Fibroblast of gingiva (primary cell): ENCODE measurements around the gene CRACDL.
"Not testable (repeated sequence)": the region's sequence is repeated elsewhere in the genome, so short reads cannot be mapped to it uniquely, and the experiment has no call there.

Source experiments
- DNase-seq: peaks from one replicate; pipeline ENCODE4 v3.0.0-alpha.2; 2011; ENCODE audit warnings: low read depth

Gene CRACDL

GRCh38 chr2:98776136-98776535 lies 159.9 kb downstream of the CRACDL start:
- DNase-seq = no peak

DNA sequence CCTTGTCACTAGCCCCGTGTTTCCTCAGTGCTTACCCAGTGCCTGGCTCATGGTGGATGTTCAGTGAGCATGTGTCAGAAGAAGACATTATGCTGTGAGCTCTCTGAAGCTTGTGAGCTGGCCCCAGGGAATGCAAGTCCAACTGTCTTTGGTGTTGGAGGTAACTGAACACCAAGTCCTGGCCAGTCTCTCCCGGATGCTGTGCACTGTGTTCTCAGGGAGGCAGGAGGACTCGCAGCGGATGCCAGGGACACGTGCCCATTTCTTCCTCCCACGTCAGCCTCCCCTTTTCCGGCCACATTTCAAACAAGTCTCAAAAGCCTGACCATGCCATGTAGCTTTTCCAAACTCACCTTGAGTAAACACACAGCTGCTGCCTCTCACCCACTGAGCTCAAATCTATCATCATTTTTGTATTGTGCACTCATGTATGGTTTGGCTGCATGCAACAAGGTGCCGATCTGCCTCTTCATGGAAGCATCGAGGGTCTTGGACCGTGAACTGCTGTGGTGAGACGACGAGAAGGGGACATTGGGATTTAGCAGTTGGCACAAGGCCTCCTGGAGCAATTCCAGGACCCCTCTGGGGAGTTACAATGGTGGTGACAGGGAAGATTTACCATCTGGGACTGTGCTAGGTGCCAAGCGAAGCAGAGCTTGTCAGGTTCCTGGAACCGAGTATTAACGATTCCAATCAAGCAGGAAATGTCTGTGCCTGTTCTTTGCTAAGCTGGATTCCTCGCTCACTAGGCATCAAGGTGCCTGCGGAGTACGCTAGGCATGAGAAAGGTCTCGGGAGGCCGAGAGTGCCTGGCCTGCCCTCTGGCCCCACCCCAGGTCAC lies 160.7 kb downstream of the CRACDL start:
- DNase-seq = no peak

DNA sequence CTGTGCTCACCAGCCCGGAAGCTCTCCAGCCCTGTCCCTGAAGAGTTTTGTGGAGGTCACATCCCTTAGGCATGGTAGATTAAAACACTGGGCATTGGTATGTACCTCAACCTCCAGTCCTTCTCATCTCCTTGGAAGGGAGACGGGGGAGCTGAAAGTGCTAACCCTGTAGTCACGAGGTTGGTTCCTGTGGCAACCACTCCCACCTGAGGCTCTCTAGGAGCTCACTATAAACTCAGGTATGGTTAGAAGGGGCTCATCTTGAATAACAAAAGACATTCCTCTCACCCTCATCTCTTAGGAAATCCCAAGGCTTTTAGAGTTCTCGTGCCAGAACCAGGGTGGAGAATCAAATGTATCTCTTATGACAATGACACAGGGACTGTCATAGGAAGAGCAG lies 162.1 kb downstream of the CRACDL start:
- no peak for DNase-seq

- DNase-seq = no peak
These were observed 162.9 kb downstream of the CRACDL start for GRCh38 chr2:98773169-98773568.

DNA sequence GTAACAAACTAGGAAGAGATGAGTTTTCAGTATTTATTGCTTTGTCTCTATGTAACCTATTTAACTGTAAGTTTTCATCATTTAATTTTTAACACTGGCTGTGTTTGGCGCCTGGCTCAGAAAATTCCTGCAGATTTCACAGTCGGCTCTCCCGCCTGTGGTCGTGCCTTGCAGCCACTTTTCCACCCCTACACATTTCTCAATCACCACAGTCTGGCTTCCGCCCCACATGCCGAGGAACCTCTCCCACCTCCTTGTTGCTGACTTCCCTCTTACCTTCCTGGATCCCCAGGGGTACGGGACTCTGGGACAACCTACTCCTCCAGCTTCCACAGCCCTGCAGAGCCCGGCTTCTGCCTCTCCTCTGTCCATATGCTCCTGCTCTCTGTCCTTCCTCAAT lies 163.5 kb downstream of the CRACDL start:
- DNase-seq = no peak

DNA sequence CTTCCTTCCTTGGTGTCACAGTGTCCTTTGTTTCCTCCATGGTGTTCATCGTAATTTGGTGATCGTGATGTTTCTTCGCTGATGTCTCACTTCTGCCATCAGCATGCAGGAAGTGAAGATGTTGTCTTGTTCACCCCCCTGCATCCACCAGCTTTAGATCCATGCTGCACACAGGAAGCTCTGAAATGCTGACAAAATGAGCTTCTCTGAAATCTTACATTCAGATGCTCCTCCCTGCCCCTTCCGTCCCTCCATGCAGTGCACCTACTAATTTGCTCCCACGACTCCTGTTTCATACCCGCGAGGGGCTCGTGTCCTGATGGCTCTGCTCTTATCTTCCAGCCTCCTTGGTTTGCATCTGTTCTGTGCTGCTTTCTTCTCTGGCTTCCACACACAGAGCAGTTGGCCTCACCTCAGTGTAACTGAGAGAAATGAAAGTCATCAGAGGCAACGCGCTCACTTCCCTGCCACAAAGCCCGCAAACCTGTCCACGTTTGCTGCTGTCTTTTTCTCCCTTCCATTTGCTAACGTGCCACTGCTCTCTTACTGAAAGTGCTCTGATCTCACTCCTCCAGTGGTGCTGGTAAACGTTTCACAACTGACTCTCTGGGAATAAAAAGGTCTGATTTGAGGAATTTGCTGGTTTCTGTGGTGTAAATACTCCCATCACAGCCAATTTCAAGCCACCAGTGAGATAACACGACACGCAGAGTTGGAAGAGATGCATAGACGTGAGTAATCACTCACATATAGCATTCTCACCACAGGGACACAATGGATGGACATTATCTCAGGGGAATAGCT lies 164.1 kb downstream of the CRACDL start:
- no peak for DNase-seq

- DNase-seq = no peak
These were observed 164.8 kb downstream of the CRACDL start for GRCh38 chr2:98771264-98771663.

GRCh38 chr2:98769784-98770183 lies 166.2 kb downstream of the CRACDL start:
- DNase-seq = no peak

DNA sequence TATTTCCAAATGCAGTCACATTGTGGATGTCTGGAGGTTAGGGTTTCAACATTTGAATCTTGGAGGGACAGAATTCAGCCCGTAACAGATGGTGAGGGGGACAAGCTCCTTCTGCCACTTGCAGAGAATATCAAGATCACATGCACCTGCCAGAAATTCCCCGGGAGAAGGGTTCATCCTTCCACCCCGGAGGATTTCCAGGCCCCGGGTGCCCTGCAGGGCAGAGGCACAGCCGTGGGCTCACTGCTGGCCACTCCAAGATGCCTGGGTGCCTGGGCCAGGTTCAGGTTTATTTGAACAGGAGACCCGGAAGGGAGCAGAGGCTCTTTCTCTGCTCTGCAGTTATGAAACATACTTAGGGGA lies 166.9 kb downstream of the CRACDL start:
- no peak for DNase-seq

DNA sequence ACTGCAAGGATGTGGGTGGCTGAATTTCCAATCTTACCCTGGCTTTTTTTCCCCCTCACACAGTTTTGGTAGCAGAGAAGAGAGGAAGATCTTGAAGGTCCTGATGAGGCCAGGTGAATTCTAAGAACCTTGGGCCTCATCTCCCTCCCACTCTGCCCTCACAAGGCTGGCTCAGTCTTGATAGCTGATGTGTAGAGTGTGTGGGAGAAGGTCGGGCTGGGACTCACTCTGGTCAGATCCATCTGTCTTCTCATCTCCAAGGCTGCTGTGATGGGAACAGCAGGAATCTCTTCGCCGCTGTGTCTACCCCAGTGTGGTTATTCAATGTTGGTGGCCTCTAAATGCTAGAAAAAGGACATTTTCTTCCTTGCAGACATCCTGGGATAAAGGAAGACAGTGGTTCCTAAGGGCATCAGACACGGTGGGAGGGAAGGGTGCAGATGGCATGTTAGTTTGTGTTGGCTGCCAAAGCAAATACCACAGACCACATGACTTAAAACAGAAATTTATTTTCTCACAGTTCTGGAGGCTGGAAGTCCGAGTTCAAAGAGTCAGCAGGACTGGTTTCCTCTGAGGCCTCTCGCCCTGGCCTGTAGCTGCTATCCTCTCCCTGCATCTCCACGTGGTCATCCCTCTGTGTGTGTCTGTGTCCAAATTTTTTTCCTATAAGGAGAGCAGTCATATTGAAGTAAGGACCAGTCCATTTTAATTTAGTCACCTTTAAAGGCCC lies 167.5 kb downstream of the CRACDL start:
- DNase-seq = no peak

GRCh38 chr2:98764499-98764898 lies 171.5 kb downstream of the CRACDL start:
- no peak for DNase-seq

DNA sequence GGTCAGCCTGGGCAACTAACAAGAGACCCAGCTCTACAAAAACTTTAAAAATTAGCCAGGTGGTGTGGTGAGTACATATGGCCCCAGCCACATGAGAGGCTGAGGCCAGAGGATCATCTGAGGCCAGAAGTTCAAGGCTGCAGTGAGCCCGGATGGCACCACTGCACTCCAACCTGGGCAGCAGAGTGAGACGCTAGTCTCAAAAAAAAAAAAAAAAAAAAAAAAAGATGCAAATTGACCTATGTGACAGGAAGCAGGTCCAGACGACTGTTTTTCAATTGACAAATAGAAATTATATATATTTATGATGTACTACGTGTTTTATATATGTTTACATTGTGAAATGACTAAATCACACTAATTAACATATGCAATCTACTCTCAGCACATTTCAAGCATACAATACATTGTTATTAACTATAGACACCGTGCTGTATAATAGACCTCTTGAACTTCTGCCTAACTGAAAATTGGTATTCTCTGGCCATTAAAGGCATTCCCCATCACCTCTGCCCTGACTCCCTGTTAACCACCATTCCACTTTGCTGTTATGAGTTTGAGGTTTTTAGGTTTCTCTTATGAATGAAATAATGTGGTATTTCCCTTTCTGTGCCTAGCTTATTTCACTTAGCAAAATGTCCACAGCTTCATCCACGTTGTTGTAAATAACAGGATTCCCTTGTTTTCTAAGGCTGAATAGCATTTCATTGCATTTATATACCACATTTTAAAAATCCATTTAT lies 172.6 kb downstream of the CRACDL start:
- no peak for DNase-seq

DNA sequence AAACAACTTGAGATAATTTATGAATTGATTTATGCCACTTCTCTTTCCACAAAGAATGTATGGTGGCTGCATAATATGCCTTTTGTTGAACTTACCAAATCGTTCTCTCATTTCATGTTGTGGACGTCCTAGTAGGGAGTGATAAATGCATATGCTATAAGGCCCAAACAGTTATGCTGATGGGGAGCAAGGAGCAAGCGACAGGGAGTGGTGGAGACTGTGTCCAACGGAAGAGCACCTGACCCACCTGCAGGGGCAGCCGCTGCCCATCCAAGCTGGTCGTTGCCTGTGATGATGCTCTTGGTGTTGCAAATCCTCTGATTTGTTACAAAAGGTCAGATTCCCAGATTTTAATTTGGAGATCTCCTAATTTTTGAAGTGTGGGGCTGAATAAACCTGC lies 174.1 kb downstream of the CRACDL start:
- DNase-seq = no peak

- DNase-seq = no peak
These were observed 174.7 kb downstream of the CRACDL start for GRCh38 chr2:98761267-98761781.

DNA sequence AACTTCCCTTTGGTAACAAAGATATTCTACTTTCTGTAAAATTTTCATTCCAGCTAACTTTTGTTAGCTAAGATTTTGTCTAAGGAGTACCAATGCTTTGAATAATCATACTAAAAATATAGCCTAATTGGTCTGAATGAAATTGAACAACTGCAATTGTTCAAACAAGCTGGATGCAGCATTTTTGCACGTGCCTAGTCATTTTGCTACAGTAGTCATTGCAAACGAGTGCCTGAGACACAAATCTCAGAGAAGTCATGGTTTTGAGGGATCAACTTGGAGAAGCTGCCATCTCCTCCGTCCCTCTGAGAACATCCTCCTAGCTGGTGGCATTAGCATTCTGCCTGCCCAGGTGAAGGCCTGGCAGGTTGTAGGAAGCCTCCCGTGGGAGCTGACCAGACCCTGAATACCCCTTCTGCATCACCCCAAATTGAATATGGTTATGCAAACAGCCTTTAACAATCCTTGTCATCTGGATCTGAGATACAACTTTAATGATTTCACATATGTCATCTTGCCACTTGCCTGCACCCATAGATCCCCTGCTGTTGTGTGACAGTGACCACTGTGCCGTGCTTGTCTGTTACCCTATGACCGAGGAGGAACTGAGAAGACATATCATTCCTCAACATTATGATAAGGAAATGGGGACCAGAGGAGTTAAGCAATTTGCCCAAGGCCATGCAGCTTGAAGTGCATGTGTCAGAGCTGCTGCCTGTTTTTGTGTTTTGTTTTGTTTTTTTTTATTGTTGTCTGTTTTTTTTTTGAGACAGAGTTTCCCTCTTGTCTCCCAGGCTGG lies 176.0 kb downstream of the CRACDL start:
- no peak for DNase-seq

DNA sequence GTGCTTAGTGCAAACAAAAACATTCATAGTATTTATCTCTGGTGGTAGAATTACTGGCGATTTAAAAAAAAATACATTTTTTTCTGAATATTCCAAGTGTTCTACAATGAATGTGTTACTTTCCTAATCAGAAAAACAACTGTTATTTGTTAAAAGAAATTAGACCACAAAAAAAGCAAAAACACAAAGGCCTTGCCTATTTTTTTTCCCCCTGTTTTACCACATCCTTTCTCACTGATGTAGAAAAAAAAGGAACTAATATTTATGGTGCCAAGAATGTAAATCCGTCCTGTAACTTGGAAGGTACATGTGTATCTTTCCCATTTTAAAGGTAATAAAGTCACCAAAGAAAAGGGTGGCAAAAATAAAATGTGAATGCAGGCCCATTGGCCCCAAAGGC lies 176.7 kb downstream of the CRACDL start:
- DNase-seq = no peak

GRCh38 chr2:98757904-98758421 lies 178.1 kb downstream of the CRACDL start:
- peak; percentile 74 for DNase-seq

- no peak for DNase-seq
These were observed 182.2 kb downstream of the CRACDL start for GRCh38 chr2:98753801-98754200.

- not testable (repeated sequence) for DNase-seq
These were observed 183.3 kb downstream of the CRACDL start for GRCh38 chr2:98752711-98753110.

DNA sequence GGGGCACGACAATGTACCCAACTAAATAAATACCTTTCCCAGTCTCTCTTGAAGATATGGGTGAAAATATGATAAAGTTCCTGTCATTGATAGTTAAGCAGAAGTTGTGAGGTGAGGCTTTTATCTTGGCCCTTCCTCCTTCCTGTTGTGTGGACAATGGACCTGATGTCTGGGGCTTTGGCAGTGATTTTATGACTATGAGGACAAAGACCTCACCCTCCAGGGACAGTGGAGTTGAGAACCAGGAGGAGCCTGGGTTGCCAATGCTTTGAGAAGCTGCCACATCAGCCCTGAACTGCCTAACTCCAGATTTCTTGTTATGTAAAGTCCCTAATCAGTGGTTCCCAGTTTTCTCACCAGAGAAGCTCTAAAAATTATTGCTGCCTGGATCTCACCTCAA lies 184.3 kb downstream of the CRACDL start:
- no peak for DNase-seq
